CD4-positive, alpha-beta T cell (primary cell): Measurements from ENCODE around the gene EIF2D. TPM values are rescaled to one million over a fixed set of nuclear protein-coding genes. Genes with fewer than 3 reads are reported as not detected.

Experiments
- ATAC-seq: fragments of 200-7000 bp; cut with Tn5 transposase; one replicate; pipeline ENCODE4 v1.10.0; 2022; ENCODE audit warnings: mild to moderate bottlenecking; ENCODE audit not compliant: poor library complexity
- CTCF ChIA-PET: fragments of 350-600 bp; sonication (Branson Sonifier 250); formaldehyde crosslinking; loops from one replicate; lab custom pipeline; 2021; ENCODE audit warnings: antibody characterized with exemption, inconsistent platforms; lab: Charles Lee
- POLR2A ChIA-PET: fragments of 350-600 bp; sonication (Branson Sonifier 250); formaldehyde crosslinking; loops from one replicate; lab custom pipeline; 2021; ENCODE audit warnings: antibody characterized with exemption, inconsistent platforms; lab: Charles Lee
- DNase-seq, 14 experiments: peaks; one replicate each; pipeline ENCODE4 v3.0.0-alpha.2; 2013 to 2020; ENCODE audit warnings: mixed read lengths in 2 of 14
- H3K27ac ChIP-seq, 2 donors: one replicate each; pipeline versions ENCODE4 v1.5.1 to v1.7.0; 2013; ENCODE audit warnings: low read length in 2 of 2, low read depth in 1 of 2, mild to moderate bottlenecking in 1 of 2
- H3K27me3 ChIP-seq, 2 experiments: 1 replicate in 1 of 2; 2 replicates in 1 of 2; pipeline versions ENCODE4 v1.6.1 to v1.7.0; 2013; ENCODE audit warnings: low read length in 2 of 2, control low read depth in 1 of 2, mild to moderate bottlenecking in 1 of 2, moderate library complexity in 1 of 2; ENCODE audit not compliant: insufficient read depth in 2 of 2, control insufficient read depth in 1 of 2
- H3K36me3 ChIP-seq: one replicate; pipeline ENCODE4 v1.6.1; 2013; ENCODE audit warnings: low read length, control low read depth; ENCODE audit not compliant: insufficient read depth
- H3K4me1 ChIP-seq: one replicate; pipeline ENCODE4 v1.6.1; 2013; ENCODE audit warnings: low read length, control low read depth; ENCODE audit not compliant: insufficient read depth
- H3K4me3 ChIP-seq: one replicate; pipeline ENCODE4 v1.5.1; 2013; ENCODE audit warnings: mild to moderate bottlenecking, low read length, moderate library complexity
- H3K9me3 ChIP-seq, 2 experiments: 1 replicate in 1 of 2; 2 replicates in 1 of 2; pipeline versions ENCODE4 v1.6.1 to v1.7.0; 2013; ENCODE audit warnings: low read length in 2 of 2, mild to moderate bottlenecking in 2 of 2, control low read depth in 1 of 2, moderate library complexity in 1 of 2; ENCODE audit not compliant: control insufficient read depth in 1 of 2, insufficient read depth in 1 of 2
- H3K27ac Mint-ChIP-seq: one replicate; pipeline ENCODE4 v1.8.0; 2020; ENCODE audit warnings: mixed read lengths
- H3K27me3 Mint-ChIP-seq: one replicate; pipeline ENCODE4 v1.8.0; 2021; ENCODE audit warnings: mixed read lengths
- H3K36me3 Mint-ChIP-seq: one replicate; pipeline ENCODE4 v1.8.0; 2021; ENCODE audit warnings: low read depth, mixed read lengths
- H3K4me1 Mint-ChIP-seq: one replicate; pipeline ENCODE4 v1.8.0; 2021; ENCODE audit warnings: low read depth, mixed read lengths
- H3K4me3 Mint-ChIP-seq: one replicate; pipeline ENCODE4 v1.8.0; 2020; ENCODE audit warnings: mild to moderate bottlenecking, mixed read lengths
- H3K9me3 Mint-ChIP-seq: one replicate; pipeline ENCODE4 v1.8.0; 2020; ENCODE audit warnings: mixed read lengths
- intact Hi-C, 2 experiments: fragments of 100-400 bp; cut with DNase I in 1 of 2; cut with micrococcal nuclease in 1 of 2; formaldehyde crosslinking; loops; one replicate each; pipeline versions ENCODE4 v1.15.1 to v1.9.0; 2023 to 2025; cut with DNase I, micrococcal nuclease
- total RNA-seq, 174 experiments: library from RNA in 2 of 174; stranded (reverse) in 2 of 174; gene quantifications; one replicate each; pipeline ENCODE4 v1.2.3 and lab custom pipeline; 2021 to 2026
- TF ChIP-seq, protein P1 (sequence below): fragments of 200-600 bp; IDR thresholded peaks from one replicate; pipeline ENCODE4 v1.8.0; 2022; ENCODE audit warnings: antibody characterized with exemption, mild to moderate bottlenecking

The EIF2D gene
- total RNA-seq, 2 experiments from 2014 or later: 48.9 to 51.6 TPM

DNA sequence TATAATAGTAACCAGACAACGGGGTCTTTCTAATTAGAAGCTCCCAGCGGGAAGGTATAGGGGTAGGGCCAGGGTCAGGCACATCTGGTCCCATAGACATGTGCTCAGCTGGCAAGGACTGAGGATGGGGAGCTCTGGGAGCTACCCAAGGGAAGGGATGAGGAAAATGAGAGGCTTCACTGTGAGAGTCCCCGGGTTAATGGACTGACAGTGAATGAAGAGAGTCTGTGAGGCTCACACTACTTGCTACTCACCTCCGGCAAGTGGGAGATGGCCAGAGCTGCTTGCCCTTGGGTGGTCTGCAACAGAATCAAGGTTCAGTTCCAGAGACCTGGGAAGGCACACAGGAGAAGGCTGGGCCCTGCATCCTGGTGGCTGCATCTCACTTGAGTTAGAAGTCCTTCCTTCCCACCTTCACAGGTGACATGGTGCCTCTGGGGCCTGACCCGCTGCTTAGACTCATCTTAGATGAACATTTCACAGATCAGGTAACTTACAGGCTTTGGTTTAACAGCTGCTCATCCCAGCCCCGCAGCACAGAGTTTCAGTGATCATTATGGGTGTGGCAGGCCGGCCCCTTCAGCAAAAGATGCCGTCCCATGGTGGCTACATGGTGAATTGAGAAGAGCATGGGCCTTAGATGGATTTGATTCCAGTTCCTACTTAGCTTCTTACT, 31.7 kb downstream of the EIF2D start:
- Histone ChIP-seq H3K27me3 (no peaks in the 10 kb centered on the region), H3K36me3 (peaks cover 63% of the 10 kb centered on the region), H3K27ac (peak overlapping the region; percentile 93 to 95), H3K9me3 (no peaks in the 10 kb centered on the region), H3K4me3 (peak overlapping the region; percentile 28), H3K4me1 (peaks cover 99% of the 10 kb centered on the region)
- DNase-seq (no peak), ATAC-seq (no peak)
- intact Hi-C loops: loop anchor here (1.0 to 5.0 kb wide), 3 partner anchors 23 to 103 kb away; no protein-coding TSS in a partner anchor
- POLR2A ChIA-PET: interaction anchor here (0.7 to 8.3 kb wide), 7 partner anchors 14 to 110 kb away, joined by 4 to 169 read pairs (median 33); partner anchors contain the start of genes EIF2D and IKBKE
- CTCF ChIA-PET: interaction anchor here (0.9 to 9.1 kb wide), 7 partner anchors 8 to 101 kb away, joined by 3 to 236 read pairs (median 15); partner anchors contain the start of gene EIF2D
- peaks cover 72% of the 10 kb centered on the region for H3K36me3 Mint-ChIP-seq
- peak overlapping the region; percentile 75 for H3K4me3 Mint-ChIP-seq
- TF ChIP-seq, protein P1, sequence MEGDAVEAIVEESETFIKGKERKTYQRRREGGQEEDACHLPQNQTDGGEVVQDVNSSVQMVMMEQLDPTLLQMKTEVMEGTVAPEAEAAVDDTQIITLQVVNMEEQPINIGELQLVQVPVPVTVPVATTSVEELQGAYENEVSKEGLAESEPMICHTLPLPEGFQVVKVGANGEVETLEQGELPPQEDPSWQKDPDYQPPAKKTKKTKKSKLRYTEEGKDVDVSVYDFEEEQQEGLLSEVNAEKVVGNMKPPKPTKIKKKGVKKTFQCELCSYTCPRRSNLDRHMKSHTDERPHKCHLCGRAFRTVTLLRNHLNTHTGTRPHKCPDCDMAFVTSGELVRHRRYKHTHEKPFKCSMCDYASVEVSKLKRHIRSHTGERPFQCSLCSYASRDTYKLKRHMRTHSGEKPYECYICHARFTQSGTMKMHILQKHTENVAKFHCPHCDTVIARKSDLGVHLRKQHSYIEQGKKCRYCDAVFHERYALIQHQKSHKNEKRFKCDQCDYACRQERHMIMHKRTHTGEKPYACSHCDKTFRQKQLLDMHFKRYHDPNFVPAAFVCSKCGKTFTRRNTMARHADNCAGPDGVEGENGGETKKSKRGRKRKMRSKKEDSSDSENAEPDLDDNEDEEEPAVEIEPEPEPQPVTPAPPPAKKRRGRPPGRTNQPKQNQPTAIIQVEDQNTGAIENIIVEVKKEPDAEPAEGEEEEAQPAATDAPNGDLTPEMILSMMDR: no peak
- peak overlapping the region; percentile 86 for H3K27ac Mint-ChIP-seq
- no peaks in the 10 kb centered on the region for H3K9me3 Mint-ChIP-seq
- no peaks in the 10 kb centered on the region for H3K27me3 Mint-ChIP-seq
- peaks cover 85% of the 10 kb centered on the region for H3K4me1 Mint-ChIP-seq

DNA sequence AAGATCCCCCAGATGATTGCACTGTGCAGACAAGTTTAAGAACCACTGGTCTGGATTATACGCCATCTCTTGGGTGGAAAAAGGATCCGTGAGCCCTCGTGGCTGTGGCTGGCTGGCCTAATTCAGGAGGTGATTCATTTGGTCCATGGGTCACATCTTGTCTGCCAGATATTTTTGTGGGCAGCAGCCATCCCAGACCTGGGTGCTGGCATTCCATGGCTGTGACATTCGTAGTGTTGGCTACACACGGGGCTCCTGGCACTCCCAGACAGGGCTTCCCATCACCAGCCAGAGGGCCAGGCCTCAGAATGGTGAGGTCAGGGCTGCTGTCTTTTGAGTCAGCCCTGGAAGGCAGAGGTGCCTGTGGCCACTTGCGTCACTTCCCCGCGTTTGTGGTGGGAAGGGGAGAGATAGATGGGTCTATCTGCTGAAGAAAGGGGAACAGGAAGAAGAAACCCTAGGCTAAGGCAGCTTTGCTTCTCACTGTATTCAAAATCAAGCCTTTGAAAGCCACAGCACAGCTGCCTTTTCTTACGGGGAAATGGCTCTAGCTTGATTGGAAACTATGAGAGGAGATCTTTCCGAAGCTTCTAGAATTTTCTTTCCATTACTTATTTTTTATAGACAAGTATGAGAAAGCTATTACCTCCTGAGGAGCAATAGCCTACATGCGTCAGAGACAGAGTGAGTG, 32.4 kb downstream of the EIF2D start:
- peaks cover 92% of the 10 kb centered on the region for H3K4me1 Mint-ChIP-seq
- DNase-seq: peak; percentile 63 to 95 (median 76)
- CTCF ChIA-PET: interaction anchor here (0.9 to 9.1 kb wide), 8 partner anchors 9 to 118 kb away, joined by 3 to 236 read pairs (median 10); partner anchors contain the start of gene EIF2D

DNA sequence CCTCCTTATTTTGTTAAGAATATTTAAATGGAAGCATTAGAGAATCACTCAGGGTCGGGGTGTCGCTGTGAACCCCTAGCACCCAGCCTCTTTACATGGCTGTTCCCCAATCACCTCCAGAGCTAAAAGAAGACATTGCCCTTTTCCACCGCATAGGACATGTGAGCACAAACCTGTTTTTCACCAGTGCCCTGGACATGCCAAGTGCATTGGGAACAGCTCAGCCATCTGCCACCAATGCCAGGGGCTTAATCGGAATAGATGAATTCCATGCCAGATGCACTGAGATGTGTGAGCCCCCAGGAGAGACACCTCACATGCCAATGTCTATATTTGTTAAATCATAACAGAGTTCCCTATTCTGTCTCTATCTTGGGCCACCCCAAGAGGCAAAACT, 33.3 kb downstream of the EIF2D start:
- DNase-seq (no peak), ATAC-seq (no peak)
- ChIA-PET POLR2A (interaction anchor here (2.1 to 8.3 kb wide), 4 partner anchors 13 to 34 kb away, joined by 14 to 169 read pairs (median 114); no protein-coding TSS in a partner anchor), CTCF (interaction anchor here (1.2 to 9.1 kb wide), 6 partner anchors 11 to 117 kb away, joined by 4 to 236 read pairs (median 16); partner anchors contain the start of gene EIF2D)
- Histone ChIP-seq H3K36me3 (peaks cover 53% of the 10 kb centered on the region), H3K4me1 (peaks cover 100% of the 10 kb centered on the region), H3K9me3 (no peaks in the 10 kb centered on the region), H3K27me3 (no peaks in the 10 kb centered on the region), H3K4me3 (no peak overlapping the region), H3K27ac (peak overlapping the region; percentile 93 to 95)
- Mint-ChIP-seq H3K27ac (peak overlapping the region; percentile 86), H3K9me3 (no peaks in the 10 kb centered on the region), H3K27me3 (no peaks in the 10 kb centered on the region), H3K36me3 (peaks cover 67% of the 10 kb centered on the region), H3K4me1 (peaks cover 98% of the 10 kb centered on the region), H3K4me3 (peak overlapping the region; percentile 75)
- TF ChIP-seq, protein P1: no peak
- intact Hi-C loops: no loop called here

More for the DNA sequence above, 32.4 kb downstream of the EIF2D start:
- Mint-ChIP-seq H3K27me3 (no peaks in the 10 kb centered on the region), H3K4me3 (peak overlapping the region; percentile 75), H3K36me3 (peaks cover 71% of the 10 kb centered on the region), H3K27ac (peak overlapping the region; percentile 86), H3K9me3 (no peaks in the 10 kb centered on the region)
- Histone ChIP-seq H3K4me1 (peaks cover 99% of the 10 kb centered on the region), H3K4me3 (peak overlapping the region; percentile 28), H3K36me3 (peaks cover 56% of the 10 kb centered on the region), H3K9me3 (no peaks in the 10 kb centered on the region), H3K27ac (peak overlapping the region; percentile 93 to 95), H3K27me3 (no peaks in the 10 kb centered on the region)
- intact Hi-C loops: loop anchor here (1.0 to 5.0 kb wide), 3 partner anchors 23 to 103 kb away; no protein-coding TSS in a partner anchor
- POLR2A ChIA-PET: interaction anchor here (0.7 to 8.3 kb wide), 6 partner anchors 14 to 110 kb away, joined by 4 to 169 read pairs (median 34); partner anchors contain the start of genes EIF2D and IKBKE
- TF ChIP-seq, protein P1: no peak
- peak; percentile 55 for ATAC-seq
